GM12873 (cell line): ENCODE results near the gene TBCD.

Experiments used
- CTCF ChIP-seq: IDR thresholded peaks from 2 replicates; pipeline ENCODE4 v1.5.1; 2012; ENCODE audit warnings: low read depth, mild to moderate bottlenecking, moderate library complexity, low read length, control low read depth; ENCODE audit not compliant: insufficient read depth; ENCODE audit errors: missing control alignments

The TBCD gene

DNA sequence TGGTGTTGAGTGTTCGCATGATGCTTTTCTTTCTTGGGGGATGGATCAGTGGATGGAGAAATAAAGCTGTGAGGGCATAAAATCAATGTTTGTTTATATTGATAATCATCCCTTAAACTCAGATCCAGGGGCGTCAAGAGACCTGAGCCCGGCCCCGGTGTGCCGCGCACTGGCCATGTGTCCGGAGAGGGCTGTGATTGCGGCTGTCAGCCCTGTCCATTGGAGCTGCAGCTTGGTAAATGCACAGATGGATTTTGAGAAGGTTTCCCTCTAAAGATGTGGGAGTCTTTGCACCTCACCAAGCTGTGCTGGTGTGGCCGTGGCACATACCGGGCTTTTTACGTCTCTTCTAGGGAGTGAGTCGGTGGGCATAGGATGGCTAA is 109.5 kb downstream of the TBCD start:
- TF ChIP-seq CTCF = no peak

GRCh38 chr17:82862191-82862590 is 110.3 kb downstream of the TBCD start:
- no peak for TF ChIP-seq CTCF

- TF ChIP-seq CTCF = no peak
These were observed 111.0 kb downstream of the TBCD start for GRCh38 chr17:82862737-82863382.

DNA sequence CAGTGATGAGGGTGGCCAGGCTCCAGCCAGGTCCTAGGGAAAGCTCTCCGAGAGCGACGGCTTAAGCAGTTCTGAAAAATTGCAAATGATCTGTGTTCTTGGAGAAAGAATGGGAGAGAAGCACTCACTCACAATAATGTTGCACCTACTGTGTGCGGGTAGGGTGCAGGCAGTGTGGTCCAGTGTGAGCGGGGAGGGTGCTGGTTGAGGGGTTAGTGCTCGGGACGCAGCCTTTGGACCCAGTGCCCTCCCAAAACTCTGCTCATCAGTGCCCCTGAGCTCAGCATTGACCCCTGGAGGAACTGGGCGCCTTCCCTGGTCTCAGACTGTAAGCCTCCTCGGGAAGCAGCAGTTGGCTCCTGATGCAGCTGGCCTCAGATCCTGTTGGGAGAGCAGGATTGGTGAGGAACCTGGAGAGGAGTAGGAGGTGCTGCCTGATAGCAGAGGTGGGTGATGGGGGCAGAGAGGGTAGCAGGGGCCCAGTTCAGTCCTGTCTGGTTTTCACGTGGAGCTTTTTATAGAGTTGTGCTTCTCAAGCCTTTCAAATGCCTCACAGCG is 111.6 kb downstream of the TBCD start:
- no peak for TF ChIP-seq CTCF

- no peak for TF ChIP-seq CTCF
These were observed 112.3 kb downstream of the TBCD start for GRCh38 chr17:82863941-82864712.

DNA sequence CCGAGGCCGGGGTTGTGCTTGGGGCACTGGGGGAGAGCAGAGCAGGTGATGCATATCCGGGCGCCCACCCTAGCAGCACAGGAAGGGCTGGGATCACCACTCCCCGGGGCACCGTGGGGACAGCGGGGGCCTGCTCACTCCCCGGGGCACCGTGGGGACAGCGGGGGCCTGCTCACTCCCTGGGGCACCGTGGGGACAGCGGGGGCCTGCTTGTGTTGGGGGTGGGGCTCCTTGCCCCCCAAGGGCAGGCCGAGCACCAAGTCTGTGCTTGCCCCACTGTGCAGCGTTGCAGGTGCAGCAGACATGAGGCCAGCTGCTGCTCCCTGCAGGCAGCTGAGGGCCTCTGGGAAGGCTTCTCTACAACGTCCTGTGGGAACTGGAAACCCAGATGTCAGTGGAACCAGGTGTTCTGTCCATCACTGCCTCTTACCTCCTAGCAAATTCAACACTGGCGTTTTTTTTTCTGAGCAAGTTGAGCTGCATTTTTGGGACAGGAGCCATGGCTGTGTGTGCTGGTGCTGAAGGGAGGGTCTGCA is 112.9 kb downstream of the TBCD start:
- TF ChIP-seq CTCF = no peak

DNA sequence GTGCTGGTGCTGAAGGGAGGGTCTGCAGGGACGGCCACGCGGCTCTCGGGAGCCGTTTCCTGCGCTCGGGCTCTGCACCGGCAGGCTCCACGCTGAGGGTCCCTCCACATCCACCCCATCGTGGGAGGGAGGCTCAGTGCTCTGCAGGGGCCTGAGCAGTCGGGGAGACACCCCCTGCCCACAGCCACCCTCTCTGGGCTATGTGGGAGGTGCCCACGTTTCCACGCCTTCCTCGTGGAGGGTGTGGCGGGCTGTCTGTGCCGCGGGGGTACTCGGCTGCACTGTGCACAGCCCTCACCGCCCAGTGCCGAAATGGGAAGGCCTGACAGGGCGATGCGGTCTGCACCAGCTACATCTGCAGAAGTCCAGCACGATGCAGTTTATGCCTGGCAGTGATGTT is 113.4 kb downstream of the TBCD start:
- no peak for TF ChIP-seq CTCF
